NOMO-1 treated with dmso at 0.1 percent for 144 hours (cell line): ENCODE data around the gene DLG2.
"Not testable (repeated sequence)": the region's sequence is repeated elsewhere in the genome, so short reads cannot be mapped to it uniquely, and the experiment has no call there.

Experiments used
- DNase-seq: peaks from one replicate; lab custom pipeline; 2025; ENCODE audit not compliant: unreplicated experiment; lab: John Stamatoyannopoulos, UW

DLG2 gene

GRCh38 chr11:85247797-85248196 is 379.3 kb downstream of the DLG2 start:
- DNase-seq = no peak

GRCh38 chr11:85238906-85239305 is 388.2 kb downstream of the DLG2 start:
- DNase-seq = no peak

- DNase-seq = not testable (repeated sequence)
Observed at GRCh38 chr11:85238038-85238437, 389.1 kb downstream of the DLG2 start.

GRCh38 chr11:85236211-85236610 is 390.9 kb downstream of the DLG2 start:
- no peak for DNase-seq

- DNase-seq = no peak
Observed at GRCh38 chr11:85232559-85232958, 394.6 kb downstream of the DLG2 start.

- DNase-seq = no peak
Observed at GRCh38 chr11:85231588-85231987, 395.6 kb downstream of the DLG2 start.

GRCh38 chr11:85229723-85230122 is 397.4 kb downstream of the DLG2 start:
- not testable (repeated sequence) for DNase-seq

- DNase-seq = no peak
Observed at GRCh38 chr11:85196968-85197367, 430.2 kb downstream of the DLG2 start.

- DNase-seq = no peak
Observed at GRCh38 chr11:85195934-85196333, 431.2 kb downstream of the DLG2 start.

GRCh38 chr11:85187992-85188391 is 439.2 kb downstream of the DLG2 start:
- DNase-seq = no peak

GRCh38 chr11:85184721-85185120 is 442.4 kb downstream of the DLG2 start:
- no peak for DNase-seq

GRCh38 chr11:85182441-85183387 is 444.4 kb downstream of the DLG2 start:
- DNase-seq = no peak

- no peak for DNase-seq
Observed at GRCh38 chr11:85180528-85180927, 446.6 kb downstream of the DLG2 start.

GRCh38 chr11:85171648-85172257 is 455.4 kb downstream of the DLG2 start:
- no peak for DNase-seq

- no peak for DNase-seq
Observed at GRCh38 chr11:85170184-85170583, 457.0 kb downstream of the DLG2 start.

- DNase-seq = no peak
Observed at GRCh38 chr11:85167471-85167870, 459.7 kb downstream of the DLG2 start.

- no peak for DNase-seq
Observed at GRCh38 chr11:85167038-85167437, 460.1 kb downstream of the DLG2 start.

GRCh38 chr11:85165819-85166218 is 461.3 kb downstream of the DLG2 start:
- DNase-seq = no peak

- no peak for DNase-seq
Observed at GRCh38 chr11:85164743-85165142, 462.4 kb downstream of the DLG2 start.

- no peak for DNase-seq
Observed at GRCh38 chr11:85154294-85154693, 472.9 kb downstream of the DLG2 start.

GRCh38 chr11:85137597-85137996 is 489.5 kb downstream of the DLG2 start:
- DNase-seq = no peak

GRCh38 chr11:85133636-85134035 is 493.5 kb downstream of the DLG2 start:
- DNase-seq = no peak
